Epithelial cell of esophagus (primary cell): ENCODE data around the gene SLMAP.

Experiments
- DNase-seq: peaks from one replicate; pipeline ENCODE4 v3.0.0; 2010; ENCODE audit warnings: low read depth
- H3K4me3 ChIP-seq: 2 replicates; pipeline ENCODE4 v1.5.1; 2011; ENCODE audit warnings: mild to moderate bottlenecking, low read length, control low read depth
- TF ChIP-seq, protein P1 (sequence below): IDR thresholded peaks from 2 replicates; pipeline ENCODE4 v1.5.1; 2011; ENCODE audit warnings: low read depth, mild to moderate bottlenecking, low read length, control low read depth, inconsistent platforms; ENCODE audit not compliant: insufficient read depth; ENCODE audit errors: missing control alignments

The SLMAP gene

GRCh38 chr3:57758686-57759085 lies 2.6 kb downstream of the SLMAP start:
- peak overlapping the region; percentile 68 for H3K4me3 ChIP-seq
- DNase-seq: no peak
- TF ChIP-seq, protein P1, sequence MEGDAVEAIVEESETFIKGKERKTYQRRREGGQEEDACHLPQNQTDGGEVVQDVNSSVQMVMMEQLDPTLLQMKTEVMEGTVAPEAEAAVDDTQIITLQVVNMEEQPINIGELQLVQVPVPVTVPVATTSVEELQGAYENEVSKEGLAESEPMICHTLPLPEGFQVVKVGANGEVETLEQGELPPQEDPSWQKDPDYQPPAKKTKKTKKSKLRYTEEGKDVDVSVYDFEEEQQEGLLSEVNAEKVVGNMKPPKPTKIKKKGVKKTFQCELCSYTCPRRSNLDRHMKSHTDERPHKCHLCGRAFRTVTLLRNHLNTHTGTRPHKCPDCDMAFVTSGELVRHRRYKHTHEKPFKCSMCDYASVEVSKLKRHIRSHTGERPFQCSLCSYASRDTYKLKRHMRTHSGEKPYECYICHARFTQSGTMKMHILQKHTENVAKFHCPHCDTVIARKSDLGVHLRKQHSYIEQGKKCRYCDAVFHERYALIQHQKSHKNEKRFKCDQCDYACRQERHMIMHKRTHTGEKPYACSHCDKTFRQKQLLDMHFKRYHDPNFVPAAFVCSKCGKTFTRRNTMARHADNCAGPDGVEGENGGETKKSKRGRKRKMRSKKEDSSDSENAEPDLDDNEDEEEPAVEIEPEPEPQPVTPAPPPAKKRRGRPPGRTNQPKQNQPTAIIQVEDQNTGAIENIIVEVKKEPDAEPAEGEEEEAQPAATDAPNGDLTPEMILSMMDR: no peak

DNA sequence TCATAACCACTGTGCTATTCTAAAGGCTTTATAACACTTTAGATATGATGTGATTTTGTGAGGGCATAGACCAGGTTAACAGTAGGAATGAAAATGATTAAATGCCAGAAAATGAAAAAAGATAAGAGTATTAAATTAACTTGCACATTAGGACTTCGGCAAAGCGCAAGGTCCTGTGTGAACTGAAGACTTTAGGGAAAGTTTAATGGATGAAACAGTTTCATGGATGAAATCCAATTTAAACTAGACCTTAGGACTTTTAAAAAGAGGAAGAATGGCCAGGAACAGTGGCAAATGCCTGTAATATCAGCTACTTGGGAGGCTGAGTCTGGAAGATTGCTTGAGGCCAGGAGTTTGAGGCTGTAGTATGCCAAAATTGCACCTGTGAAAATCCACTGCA lies 8.7 kb downstream of the SLMAP start:
- TF ChIP-seq, protein P1: no peak
- H3K4me3 ChIP-seq: no peak overlapping the region
- DNase-seq: no peak

GRCh38 chr3:57768595-57768994 lies 12.5 kb downstream of the SLMAP start:
- no peak overlapping the region for H3K4me3 ChIP-seq
- TF ChIP-seq, protein P1: no peak
- DNase-seq: no peak

DNA sequence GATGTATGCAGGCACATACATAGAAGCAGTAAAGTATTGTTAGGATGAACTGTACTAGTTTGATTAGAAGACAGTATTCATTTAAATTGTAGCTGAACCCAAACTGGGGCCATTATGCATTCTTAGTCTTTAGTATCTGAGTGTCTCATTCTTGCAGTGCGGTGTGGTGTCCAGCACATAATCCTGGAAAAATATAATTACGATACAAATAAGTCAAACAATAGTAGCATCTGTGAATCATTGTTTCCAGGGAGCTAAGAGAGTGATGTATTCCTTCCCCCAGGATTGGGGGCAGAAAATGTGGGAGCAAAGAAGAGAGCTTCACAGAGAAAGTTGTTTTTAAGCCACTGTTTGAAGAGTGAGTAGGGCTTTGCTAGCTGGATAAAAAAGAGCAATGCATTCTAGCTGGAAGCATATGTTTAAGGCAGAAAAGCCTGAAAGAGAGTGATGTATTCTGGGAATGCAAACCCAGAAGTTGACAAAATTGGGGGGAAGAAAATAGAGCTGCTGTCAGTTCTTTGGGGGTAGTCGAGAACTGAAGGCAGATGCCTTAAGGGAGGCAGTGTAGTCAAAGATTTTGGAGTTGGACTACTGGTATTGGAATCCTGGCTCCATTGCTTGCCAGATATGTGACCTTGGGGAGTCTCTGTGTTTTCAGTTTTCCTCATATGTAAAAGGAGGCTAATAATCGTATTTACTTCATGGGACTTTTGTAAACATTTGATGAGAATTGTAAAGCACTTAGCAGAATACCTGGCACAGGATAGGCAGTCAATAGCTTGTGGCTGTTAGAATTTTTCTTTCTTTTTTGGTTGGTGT lies 14.1 kb downstream of the SLMAP start:
- H3K4me3 ChIP-seq: no peak overlapping the region
- no peak for DNase-seq
- TF ChIP-seq, protein P1: no peak

DNA sequence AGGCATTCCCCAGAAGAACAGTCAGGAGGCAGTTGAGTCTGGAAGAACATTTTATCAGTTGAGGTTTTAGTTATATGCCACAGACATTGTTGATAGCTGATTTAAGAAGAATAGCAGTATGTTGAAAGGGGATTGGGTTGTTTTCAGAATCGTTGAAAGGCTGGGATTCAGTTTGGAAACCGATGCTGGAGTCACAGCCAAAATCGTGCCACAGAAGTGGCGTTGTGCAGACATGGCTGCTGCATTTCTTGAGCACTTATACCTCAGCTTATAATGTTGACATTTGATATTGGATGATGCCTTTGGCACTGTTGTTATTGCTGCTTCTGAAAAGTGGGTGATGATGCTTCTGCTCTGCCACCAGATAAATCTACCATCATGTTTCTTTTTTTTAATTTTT lies 16.1 kb downstream of the SLMAP start:
- TF ChIP-seq, protein P1: no peak
- no peak for DNase-seq
- H3K4me3 ChIP-seq: no peak overlapping the region

DNA sequence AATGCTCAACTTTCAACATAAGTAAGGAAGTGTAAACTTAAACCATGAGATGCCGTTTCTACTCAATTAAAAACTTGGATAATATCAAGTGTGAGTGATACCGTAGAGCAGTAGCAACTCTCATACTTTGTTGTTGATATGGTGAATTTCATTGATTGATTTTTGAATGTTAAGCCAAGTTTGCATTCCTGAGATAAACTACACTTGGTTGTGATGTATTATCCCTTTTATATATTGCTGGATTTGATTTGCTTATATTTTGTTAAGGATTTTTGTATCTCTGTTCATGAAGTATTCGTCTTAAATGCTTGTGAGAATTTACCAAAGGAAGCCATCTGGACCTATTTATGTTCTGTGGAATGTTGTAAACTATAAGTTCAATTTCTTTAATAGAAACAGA lies 21.7 kb downstream of the SLMAP start:
- no peak for DNase-seq
- no peak overlapping the region for H3K4me3 ChIP-seq
- TF ChIP-seq, protein P1: no peak

GRCh38 chr3:57778494-57778893 lies 22.4 kb downstream of the SLMAP start:
- DNase-seq: peak; percentile 56
- no peak overlapping the region for H3K4me3 ChIP-seq
- TF ChIP-seq, protein P1: no peak
